Upper lobe of right lung (tissue), 1 donor: ENCODE results near the gene ERMN. TPM values are rescaled to one million over a fixed set of nuclear protein-coding genes. Genes with fewer than 3 reads are reported as not detected.

Experiments used
- ATAC-seq: fragments of 200-7000 bp; cut with Tn5 transposase; one replicate; pipeline ENCODE4 v1.9.1; 2020; ENCODE audit warnings: mild to moderate bottlenecking, moderate library complexity
- DNase-seq: peaks from one replicate; pipeline ENCODE4 v3.0.0-alpha.2; 2020
- H3K27ac ChIP-seq: fragments of 200-600 bp; one replicate; pipeline ENCODE4 v1.8.0; 2022
- H3K27me3 ChIP-seq: fragments of 200-600 bp; one replicate; pipeline ENCODE4 v1.8.0; 2022; ENCODE audit warnings: mild to moderate bottlenecking
- H3K36me3 ChIP-seq: fragments of 200-600 bp; one replicate; pipeline ENCODE4 v1.8.0; 2022
- H3K4me1 ChIP-seq: fragments of 200-600 bp; one replicate; pipeline ENCODE4 v1.8.0; 2022
- H3K4me3 ChIP-seq: fragments of 200-600 bp; one replicate; pipeline ENCODE4 v1.8.0; 2022; ENCODE audit warnings: mild to moderate bottlenecking
- H3K9me3 ChIP-seq: fragments of 200-600 bp; one replicate; pipeline ENCODE4 v1.8.0; 2022
- intact Hi-C: fragments of 100-400 bp; cut with DNase I; formaldehyde crosslinking; loops from one replicate; pipeline ENCODE4 v1.11.0; 2022
- total RNA-seq: library from RNA; stranded (reverse); fragmentation: NEBNext Ultra II Directional; extraction: Animal tissue kit (Norgen Biotek cat#: 25700); gene quantifications from one replicate; pipeline ENCODE4 v1.2.1, GENCODE V29; 2021
- TF ChIP-seq, protein P1 (sequence below): fragments of 200-600 bp; IDR thresholded peaks from one replicate; pipeline ENCODE4 v1.8.0; 2022; ENCODE audit warnings: antibody characterized with exemption
- donor health status: DM: no; HTN: yes; CAD: no; lungs with severe emphysema.

The ERMN gene
- total RNA-seq, 1 donor from 2014 or later, result 0.32 TPM

- Histone ChIP-seq H3K27ac (no peak overlapping the region), H3K4me3 (no peak overlapping the region), H3K27me3 (no peaks in the 10 kb centered on the region), H3K4me1 (no peaks in the 10 kb centered on the region), H3K9me3 (no peaks in the 10 kb centered on the region), H3K36me3 (no peaks in the 10 kb centered on the region)
- peak; percentile 84 for DNase-seq
- intact Hi-C loops, result no loop called here
- peak; percentile 98 for ATAC-seq
- TF ChIP-seq, protein P1, sequence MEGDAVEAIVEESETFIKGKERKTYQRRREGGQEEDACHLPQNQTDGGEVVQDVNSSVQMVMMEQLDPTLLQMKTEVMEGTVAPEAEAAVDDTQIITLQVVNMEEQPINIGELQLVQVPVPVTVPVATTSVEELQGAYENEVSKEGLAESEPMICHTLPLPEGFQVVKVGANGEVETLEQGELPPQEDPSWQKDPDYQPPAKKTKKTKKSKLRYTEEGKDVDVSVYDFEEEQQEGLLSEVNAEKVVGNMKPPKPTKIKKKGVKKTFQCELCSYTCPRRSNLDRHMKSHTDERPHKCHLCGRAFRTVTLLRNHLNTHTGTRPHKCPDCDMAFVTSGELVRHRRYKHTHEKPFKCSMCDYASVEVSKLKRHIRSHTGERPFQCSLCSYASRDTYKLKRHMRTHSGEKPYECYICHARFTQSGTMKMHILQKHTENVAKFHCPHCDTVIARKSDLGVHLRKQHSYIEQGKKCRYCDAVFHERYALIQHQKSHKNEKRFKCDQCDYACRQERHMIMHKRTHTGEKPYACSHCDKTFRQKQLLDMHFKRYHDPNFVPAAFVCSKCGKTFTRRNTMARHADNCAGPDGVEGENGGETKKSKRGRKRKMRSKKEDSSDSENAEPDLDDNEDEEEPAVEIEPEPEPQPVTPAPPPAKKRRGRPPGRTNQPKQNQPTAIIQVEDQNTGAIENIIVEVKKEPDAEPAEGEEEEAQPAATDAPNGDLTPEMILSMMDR, result peak; percentile 93
Measured at GRCh38 chr2:157327621-157328500, 2.2 kb upstream of the ERMN start.

DNA sequence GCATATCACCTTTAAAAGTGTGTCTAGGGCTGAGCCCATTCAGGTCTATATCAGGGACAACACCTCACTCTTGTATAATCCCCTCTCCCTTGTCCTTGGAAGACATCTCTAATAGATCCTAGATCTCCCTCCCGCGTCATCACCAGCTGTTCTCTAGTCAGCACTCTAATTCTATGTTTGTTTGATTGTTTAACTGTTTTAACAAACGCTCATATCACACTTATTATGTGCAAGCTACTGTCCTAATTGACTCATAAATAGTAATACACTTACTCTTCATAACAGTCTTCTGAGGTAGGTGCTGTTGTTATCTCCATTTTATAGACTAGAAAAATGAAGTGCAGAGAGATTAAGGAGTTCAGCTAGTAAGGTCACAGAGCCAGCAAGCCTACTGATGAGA is 1.6 kb upstream of the ERMN start:
- DNase-seq (no peak), ATAC-seq (no peak)
- TF ChIP-seq, protein P1, result no peak
- intact Hi-C loops, result no loop called here
- no peaks in the 10 kb centered on the region for H3K4me1 ChIP-seq
- H3K4me3 ChIP-seq, result no peak overlapping the region
- H3K27ac ChIP-seq, result no peak overlapping the region
- H3K36me3 ChIP-seq, result no peaks in the 10 kb centered on the region
- no peaks in the 10 kb centered on the region for H3K9me3 ChIP-seq
- no peaks in the 10 kb centered on the region for H3K27me3 ChIP-seq

DNA sequence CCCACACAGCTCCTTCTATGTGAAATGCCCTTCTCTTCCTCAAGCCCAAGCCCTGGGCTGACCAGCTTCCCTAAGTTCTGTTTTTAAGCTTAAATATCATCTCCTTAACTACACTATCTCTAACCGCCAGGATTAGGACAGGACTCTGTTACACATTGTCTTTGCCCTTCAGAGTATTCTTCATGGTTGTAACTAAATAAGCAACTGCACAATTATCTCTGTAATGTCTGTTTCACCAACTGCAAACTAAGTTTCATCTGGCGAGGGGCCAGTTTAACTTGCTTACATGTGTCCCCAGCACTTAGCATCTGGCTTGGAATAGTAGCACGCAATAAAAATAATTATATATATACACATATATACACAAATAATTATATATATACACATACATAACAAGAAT is 1.1 kb upstream of the ERMN start:
- Histone ChIP-seq H3K27me3 (no peaks in the 10 kb centered on the region), H3K4me3 (no peak overlapping the region), H3K27ac (no peak overlapping the region), H3K4me1 (no peaks in the 10 kb centered on the region), H3K36me3 (no peaks in the 10 kb centered on the region), H3K9me3 (no peaks in the 10 kb centered on the region)
- DNase-seq (no peak), ATAC-seq (no peak)
- intact Hi-C loops, result no loop called here
- TF ChIP-seq, protein P1, result no peak

DNA sequence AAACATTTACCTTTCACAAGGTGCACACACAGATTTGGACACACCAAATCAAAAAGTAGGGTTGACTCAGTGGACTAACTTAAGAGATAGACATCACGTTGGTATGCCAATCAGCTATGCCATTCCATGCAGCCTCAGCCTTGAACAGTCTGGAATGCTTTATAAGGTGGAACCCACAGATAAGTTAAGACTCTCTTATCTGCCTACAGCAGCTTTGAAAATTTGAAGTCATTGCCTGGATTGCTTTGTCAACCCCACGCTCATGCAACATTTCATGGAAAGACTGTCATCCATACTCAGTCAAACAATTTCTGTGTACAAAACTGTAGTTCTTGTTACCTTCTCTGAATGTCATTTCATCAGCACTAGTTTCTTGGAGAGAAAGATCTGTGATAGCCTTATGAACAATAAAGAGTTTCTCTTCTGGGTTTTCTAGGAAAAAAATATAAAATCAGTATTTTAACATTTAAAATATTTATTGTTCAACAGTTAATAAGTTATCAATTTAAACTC is 1.2 kb downstream of the ERMN start:
- Histone ChIP-seq H3K27ac (no peak overlapping the region), H3K9me3 (no peaks in the 10 kb centered on the region)
- intact Hi-C loops, result no loop called here

GRCh38 chr2:157322432-157322831 is 3.2 kb downstream of the ERMN start:
- DNase-seq, result no peak
- TF ChIP-seq, protein P1, result no peak
- ATAC-seq, result peak; percentile 37
- H3K36me3 ChIP-seq, result no peaks in the 10 kb centered on the region
- intact Hi-C loops, result no loop called here
- H3K4me3 ChIP-seq, result no peak overlapping the region
- no peak overlapping the region for H3K27ac ChIP-seq
- no peaks in the 10 kb centered on the region for H3K9me3 ChIP-seq
- no peaks in the 10 kb centered on the region for H3K27me3 ChIP-seq
- no peaks in the 10 kb centered on the region for H3K4me1 ChIP-seq

More for the DNA sequence above, 1.2 kb downstream of the ERMN start:
- Histone ChIP-seq H3K4me1 (no peaks in the 10 kb centered on the region), H3K4me3 (no peak overlapping the region), H3K36me3 (no peaks in the 10 kb centered on the region), H3K27me3 (no peaks in the 10 kb centered on the region)
- TF ChIP-seq, protein P1, result no peak
- no peak for DNase-seq
- ATAC-seq, result no peak
